ENCODE results near the gene CHTF8. TPM values are rescaled to one million over a fixed set of nuclear protein-coding genes. Genes with fewer than 3 reads are reported as not detected.
A peak's percentile ranks its signal among the peaks of the same experiment; 100 is the strongest.

The CHTF8 gene
- polyA plus RNA-seq: 184 TPM

DNA sequence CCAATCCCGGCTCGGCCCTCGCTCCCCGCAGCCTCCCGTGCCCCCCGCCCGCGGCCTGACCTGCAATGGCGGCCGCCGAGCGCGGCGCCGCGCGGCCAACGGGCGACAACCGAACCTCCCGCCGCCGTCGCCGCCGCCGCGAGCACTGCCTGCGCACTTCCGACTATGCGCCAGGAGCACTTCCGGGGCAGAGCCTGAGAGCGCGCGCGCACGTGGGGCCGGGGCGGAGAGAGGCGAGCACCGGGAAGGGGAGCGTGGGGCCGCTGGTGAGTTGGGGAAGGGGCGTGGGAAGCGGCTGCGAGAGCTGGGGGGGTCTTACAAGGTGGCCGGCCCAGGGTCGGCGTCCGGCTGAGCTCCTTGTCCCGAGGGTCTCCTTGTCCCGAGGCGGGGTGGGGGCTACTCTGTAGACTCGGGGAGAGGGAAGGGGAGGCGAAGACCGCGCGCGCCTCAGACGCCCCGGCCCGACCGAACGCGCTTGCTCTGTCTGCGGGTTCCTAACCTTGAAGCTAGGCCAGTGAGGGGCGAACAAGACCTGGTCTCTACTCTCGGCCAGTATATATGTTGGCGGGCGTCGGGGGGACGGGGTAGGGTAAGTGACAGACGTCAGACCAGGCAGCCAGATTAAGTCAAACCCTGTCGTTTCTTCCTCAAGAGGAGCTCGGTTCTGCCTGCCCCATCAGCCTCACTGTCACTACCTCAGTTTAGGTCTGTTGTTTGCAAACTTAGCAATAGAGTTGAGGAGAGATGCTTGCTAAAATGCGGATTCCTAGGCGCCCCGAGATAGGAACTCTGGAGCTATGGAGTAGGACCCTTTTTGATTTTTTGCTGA, at the start of gene CHTF8, which contains the start of gene UTP4:
CHTF8 (minus strand) TSS at position 165 of the 829 bp plus-strand sequence. CDS start 11,130 bp downstream, outside the sequence.
UTP4 (plus strand) TSS at position 226 of the 829 bp plus-strand sequence. CDS start 811 bp downstream, outside the sequence.
- no peaks in the 10 kb centered on the region for H3K27me3 Mint-ChIP-seq
- H3K27ac Mint-ChIP-seq: peak within 1 kb of the TSS; percentile 95 to 99 (median 96)
- H3K4me3 Mint-ChIP-seq: peak within 1 kb of the TSS; percentile 86 to 98 (median 95)
- H3K9me3 Mint-ChIP-seq: no peaks in the 10 kb centered on the region
- H3K36me3 Mint-ChIP-seq: peaks cover 2% of the 10 kb centered on the region
- H3K4me1 Mint-ChIP-seq: peaks cover 31 to 40% (median 37%) of the 10 kb centered on the region in 3 donors

DNA sequence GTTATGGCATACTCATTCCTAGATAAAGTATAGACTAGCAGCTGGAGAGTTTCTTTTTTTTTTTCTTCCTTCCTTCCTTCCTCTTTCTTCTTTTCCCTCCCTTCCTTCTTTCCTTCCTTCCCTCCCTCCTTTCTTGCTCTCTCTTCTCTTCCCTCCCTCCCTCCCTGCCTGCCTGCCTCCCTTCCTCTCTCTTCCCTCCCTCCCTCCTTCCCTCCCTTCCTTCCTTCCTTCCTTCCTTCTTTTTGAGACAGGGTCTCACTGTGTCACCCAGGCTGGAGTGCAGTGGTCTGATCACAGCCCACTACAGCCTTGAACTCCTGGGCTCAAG, 47.6 kb upstream of the CHTF8 start:
- no peak overlapping the region for H3K4me3 Mint-ChIP-seq
- H3K36me3 Mint-ChIP-seq: peaks cover 2% of the 10 kb centered on the region
- peaks cover 0 to 3% (median 2%) of the 10 kb centered on the region in 3 donors for H3K4me1 Mint-ChIP-seq
- no peaks in the 10 kb centered on the region for H3K9me3 Mint-ChIP-seq
- no peaks in the 10 kb centered on the region for H3K27me3 Mint-ChIP-seq
- no peak overlapping the region for H3K27ac Mint-ChIP-seq

DNA sequence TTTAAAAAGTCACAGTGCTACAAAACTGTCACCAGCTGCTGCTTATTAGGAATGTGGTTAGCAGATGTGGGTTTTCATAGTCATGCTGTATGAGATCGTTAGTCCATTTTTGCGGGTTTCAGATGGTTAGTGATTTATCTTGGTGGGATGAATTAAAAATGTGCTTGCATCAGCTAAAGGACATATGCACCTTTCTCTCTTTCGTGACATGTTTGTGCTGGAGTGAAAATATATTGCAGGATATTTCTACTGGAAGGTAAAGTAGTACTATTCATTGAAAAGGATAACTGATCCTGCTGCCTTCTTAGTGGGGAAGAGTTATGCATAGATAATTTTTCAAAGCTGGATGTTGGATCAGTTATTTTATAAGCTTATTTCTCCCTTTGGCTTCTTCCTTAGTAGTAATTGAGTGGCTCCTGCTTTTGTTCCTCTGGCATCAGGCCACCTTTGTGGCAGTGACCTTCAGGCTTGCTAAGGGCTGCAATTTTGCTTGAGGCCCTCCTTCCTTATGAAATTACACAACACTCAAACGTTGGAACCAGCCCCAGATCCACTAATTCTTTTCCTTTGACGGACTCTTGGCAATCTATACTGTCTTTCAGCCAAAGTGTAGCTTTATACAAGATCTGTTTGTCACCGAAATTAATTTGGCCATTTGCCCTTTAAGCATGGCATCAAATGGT, 47.1 kb upstream of the CHTF8 start:
- Mint-ChIP-seq H3K4me3 (no peak overlapping the region), H3K36me3 (peaks cover 2% of the 10 kb centered on the region), H3K27me3 (no peaks in the 10 kb centered on the region), H3K4me1 (peaks cover 0 to 3% (median 0%) of the 10 kb centered on the region in 3 donors), H3K27ac (no peak overlapping the region), H3K9me3 (no peaks in the 10 kb centered on the region)

DNA sequence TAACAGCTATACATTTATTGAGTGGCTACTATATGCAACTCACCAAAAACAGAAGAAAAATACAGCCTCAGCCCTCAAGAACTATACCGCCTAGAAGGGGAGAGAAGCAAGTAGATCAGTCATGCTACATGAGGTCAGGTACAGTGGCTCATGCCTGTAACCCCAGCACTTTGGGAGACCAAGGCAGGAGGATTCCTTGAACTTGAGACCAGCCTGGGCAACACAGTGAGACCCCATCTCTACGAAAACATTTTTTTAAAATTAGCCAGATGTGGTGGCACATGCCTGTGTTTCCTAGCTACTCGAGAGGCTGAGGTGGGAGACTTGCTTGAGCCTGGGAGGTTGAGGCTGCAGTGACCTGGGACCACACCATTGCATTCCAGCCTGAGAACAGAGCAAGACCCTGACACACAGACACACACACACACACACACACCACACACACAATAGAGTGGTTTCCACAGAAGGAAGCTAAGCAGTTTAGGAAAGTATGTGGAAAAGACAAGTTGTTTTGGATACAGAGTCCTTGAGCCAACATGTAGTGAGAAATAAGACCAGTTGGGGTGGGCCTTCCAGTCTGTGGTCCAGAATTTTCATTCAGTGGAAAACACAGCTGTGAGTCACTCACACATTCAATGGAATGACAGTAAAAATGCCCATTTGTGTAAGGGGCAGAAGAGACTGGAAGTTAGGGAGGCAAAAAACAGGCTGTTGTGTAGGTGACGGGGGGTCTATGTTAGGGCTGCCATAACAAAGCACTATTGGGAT, 43.8 kb upstream of the CHTF8 start:
- Mint-ChIP-seq H3K36me3 (peaks cover 4% of the 10 kb centered on the region), H3K4me3 (no peak overlapping the region), H3K27ac (no peak overlapping the region), H3K9me3 (no peaks in the 10 kb centered on the region), H3K4me1 (peaks cover 7 to 13% (median 13%) of the 10 kb centered on the region in 3 donors), H3K27me3 (no peaks in the 10 kb centered on the region)

GRCh38 chr16:69171325-69172084, 39.1 kb upstream of the CHTF8 start:
- peaks cover 8% of the 10 kb centered on the region for H3K36me3 Mint-ChIP-seq
- peaks cover 12 to 23% (median 18%) of the 10 kb centered on the region in 3 donors for H3K4me1 Mint-ChIP-seq
- no peaks in the 10 kb centered on the region for H3K27me3 Mint-ChIP-seq
- H3K27ac Mint-ChIP-seq: no peak overlapping the region
- no peaks in the 10 kb centered on the region for H3K9me3 Mint-ChIP-seq
- H3K4me3 Mint-ChIP-seq: peak overlapping the region in 1 of 4 donors; percentile 5

DNA sequence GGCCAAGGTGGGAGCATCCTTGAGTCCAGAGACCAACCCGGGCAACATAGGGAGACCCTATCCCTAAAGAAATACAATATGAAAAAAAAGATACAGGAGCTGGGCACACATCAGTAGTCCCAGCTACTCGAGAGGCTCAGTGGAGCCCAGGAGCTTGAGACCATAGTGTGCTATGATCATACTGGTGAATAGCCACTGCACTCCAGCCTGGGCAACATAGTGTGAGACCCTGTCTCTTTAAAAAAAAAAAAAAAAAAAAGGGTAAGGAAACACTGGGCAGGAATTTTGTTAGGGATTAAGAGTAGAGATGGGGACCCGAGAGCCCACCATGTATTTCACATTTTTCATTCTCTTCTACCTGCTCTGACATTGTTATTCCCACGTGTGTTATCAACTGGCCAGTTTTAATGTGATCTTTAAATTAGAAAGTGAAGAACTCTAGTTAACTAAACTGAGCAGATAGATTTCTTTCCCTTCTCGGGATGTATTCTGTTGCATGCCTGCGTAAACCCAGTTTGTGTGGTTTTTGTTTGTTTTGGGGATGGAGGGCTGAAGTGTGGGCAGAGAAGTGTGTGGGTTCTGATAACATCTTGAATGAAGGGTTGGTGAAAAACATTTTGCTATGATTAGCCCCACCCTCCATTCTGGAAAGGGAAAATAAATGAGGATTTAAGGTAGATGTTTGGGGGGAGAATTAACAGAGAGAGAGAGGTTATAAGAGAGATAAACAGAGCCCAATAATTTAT, 37.4 kb upstream of the CHTF8 start:
- Mint-ChIP-seq H3K27ac (no peak overlapping the region), H3K4me3 (peak overlapping the region in 1 of 4 donors; percentile 79), H3K4me1 (peaks cover 12 to 23% (median 18%) of the 10 kb centered on the region in 3 donors), H3K9me3 (no peaks in the 10 kb centered on the region), H3K27me3 (no peaks in the 10 kb centered on the region), H3K36me3 (peaks cover 13% of the 10 kb centered on the region)

GRCh38 chr16:69169051-69169450, 36.7 kb upstream of the CHTF8 start:
- H3K27me3 Mint-ChIP-seq: no peaks in the 10 kb centered on the region
- peaks cover 12 to 23% (median 18%) of the 10 kb centered on the region in 3 donors for H3K4me1 Mint-ChIP-seq
- no peaks in the 10 kb centered on the region for H3K9me3 Mint-ChIP-seq
- H3K27ac Mint-ChIP-seq: no peak overlapping the region
- peaks cover 14% of the 10 kb centered on the region for H3K36me3 Mint-ChIP-seq
- no peak overlapping the region for H3K4me3 Mint-ChIP-seq

GRCh38 chr16:69166946-69167930, 34.9 kb upstream of the CHTF8 start:
- H3K36me3 Mint-ChIP-seq: peaks cover 12% of the 10 kb centered on the region
- H3K27me3 Mint-ChIP-seq: no peaks in the 10 kb centered on the region
- no peaks in the 10 kb centered on the region for H3K9me3 Mint-ChIP-seq
- no peak overlapping the region for H3K4me3 Mint-ChIP-seq
- H3K4me1 Mint-ChIP-seq: peaks cover 7 to 16% (median 13%) of the 10 kb centered on the region in 3 donors
- H3K27ac Mint-ChIP-seq: no peak overlapping the region

DNA sequence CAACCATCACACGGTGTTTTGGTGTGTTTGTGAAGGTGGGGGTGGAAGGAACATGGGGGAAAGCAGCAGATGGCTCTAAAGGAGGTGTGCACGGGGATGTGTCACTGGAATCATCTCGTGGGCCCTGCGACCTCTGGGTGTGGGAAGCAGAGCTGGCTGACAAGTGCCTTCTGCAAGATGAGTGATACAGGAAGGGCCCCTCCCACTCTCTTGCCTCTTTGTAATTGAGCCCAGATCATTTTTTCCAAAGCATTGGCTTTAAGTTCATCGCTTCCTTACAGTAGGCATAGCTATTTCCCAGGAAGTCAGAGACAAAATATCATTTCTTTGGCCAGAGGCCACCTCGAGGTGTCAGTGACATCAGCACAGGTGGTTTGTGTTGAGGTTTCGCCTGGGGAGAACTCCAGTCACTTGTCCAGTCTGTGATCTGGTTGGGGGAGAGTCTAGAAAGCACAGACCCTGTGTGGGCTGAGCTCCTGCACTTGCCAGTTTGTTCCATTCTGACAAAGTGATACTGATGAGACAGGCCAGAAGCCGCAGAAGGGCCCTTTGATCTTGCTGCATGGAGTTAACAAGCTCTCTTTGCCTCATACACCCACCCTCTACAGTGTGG, 33.9 kb upstream of the CHTF8 start:
- H3K27me3 Mint-ChIP-seq: no peaks in the 10 kb centered on the region
- H3K4me1 Mint-ChIP-seq: peaks cover 6 to 10% (median 7%) of the 10 kb centered on the region in 3 donors
- no peak overlapping the region for H3K4me3 Mint-ChIP-seq
- H3K27ac Mint-ChIP-seq: peak overlapping the region in 1 of 3 donors; percentile 5
- H3K9me3 Mint-ChIP-seq: no peaks in the 10 kb centered on the region
- peaks cover 12% of the 10 kb centered on the region for H3K36me3 Mint-ChIP-seq

DNA sequence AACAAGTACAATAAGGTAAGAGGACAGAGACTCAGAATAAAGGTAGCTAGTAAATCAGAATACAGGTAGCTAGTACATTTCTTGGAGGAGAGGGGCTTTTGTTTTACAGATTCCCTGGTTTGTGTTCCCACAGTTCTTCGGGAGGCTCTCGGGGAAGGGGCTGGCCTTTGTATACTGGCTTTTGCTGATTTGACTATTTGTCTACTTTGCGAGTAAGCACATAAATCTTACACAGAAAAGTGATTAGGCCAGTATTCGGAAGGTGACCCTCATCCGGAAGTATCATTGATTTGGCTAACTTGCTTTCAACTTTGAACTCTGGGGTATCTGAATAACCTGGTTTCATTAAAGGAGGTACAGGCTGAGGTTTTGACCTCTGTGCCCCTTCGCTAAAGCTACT, 33.2 kb upstream of the CHTF8 start:
- Mint-ChIP-seq H3K9me3 (no peaks in the 10 kb centered on the region), H3K27me3 (no peaks in the 10 kb centered on the region), H3K36me3 (peaks cover 12% of the 10 kb centered on the region), H3K4me1 (peaks cover 0 to 7% (median 2%) of the 10 kb centered on the region in 3 donors), H3K27ac (no peak overlapping the region), H3K4me3 (no peak overlapping the region)

DNA sequence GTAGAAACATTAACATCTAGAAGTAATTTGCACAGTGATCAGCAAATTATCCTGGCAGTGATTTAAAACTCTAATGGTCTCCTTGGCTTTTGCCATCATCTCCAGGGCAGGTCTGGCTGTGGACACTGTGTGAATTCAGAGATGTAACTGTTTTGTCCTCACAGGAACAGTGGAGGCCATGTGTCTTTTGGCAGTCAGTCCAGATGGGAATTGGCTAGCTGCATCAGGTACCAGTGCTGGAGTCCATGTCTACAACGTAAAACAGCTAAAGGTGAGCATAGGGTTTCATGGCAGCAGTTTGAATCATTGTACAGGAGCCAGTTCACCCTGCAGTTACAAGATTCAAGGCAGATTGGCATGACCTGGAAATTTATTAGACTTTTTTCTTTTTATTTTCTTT, 27.8 kb upstream of the CHTF8 start:
- Mint-ChIP-seq H3K36me3 (peaks cover 10% of the 10 kb centered on the region), H3K27me3 (no peaks in the 10 kb centered on the region), H3K4me1 (no peaks in the 10 kb centered on the region), H3K4me3 (no peak overlapping the region), H3K27ac (no peak overlapping the region), H3K9me3 (no peaks in the 10 kb centered on the region)

DNA sequence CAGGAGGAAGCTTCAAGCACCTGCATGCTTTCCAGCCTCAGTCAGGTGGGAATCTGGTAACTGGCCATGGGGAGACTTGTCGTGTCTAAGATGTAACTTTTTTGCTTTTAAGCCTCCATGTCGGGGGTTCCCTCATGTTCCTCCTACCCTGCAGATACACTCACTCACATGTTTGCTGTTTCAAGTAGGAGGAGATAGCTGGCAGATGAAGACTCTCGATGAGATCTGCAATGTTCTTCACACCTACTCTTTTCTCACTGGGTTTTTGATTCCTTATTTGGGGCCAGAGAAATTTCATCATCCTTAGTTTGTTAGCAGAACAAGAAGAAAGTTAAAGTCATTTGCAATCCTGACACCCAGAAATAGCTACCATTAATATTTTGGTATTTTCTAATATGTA, 24.8 kb upstream of the CHTF8 start:
- no peaks in the 10 kb centered on the region for H3K9me3 Mint-ChIP-seq
- no peaks in the 10 kb centered on the region for H3K27me3 Mint-ChIP-seq
- H3K4me1 Mint-ChIP-seq: no peaks in the 10 kb centered on the region
- H3K27ac Mint-ChIP-seq: peak overlapping the region in 1 of 3 donors; percentile 31
- H3K36me3 Mint-ChIP-seq: peaks cover 9% of the 10 kb centered on the region
- H3K4me3 Mint-ChIP-seq: peak overlapping the region in 1 of 4 donors; percentile 17

All from IgD-negative memory B cell (primary cell).